ENCODE results near the gene FCGR2B. TPM values are rescaled to one million over a fixed set of nuclear protein-coding genes. Genes with fewer than 3 reads are reported as not detected.
A peak's percentile ranks its signal among the peaks of the same experiment; 100 is the strongest.
"Not testable (repeated sequence)": the region's sequence is repeated elsewhere in the genome, so short reads cannot be mapped to it uniquely, and the experiment has no call there.

Gene FCGR2B
- total and polyA plus RNA-seq, 5 donors, result 3.3 to 21.7 (median 9.1) TPM

DNA sequence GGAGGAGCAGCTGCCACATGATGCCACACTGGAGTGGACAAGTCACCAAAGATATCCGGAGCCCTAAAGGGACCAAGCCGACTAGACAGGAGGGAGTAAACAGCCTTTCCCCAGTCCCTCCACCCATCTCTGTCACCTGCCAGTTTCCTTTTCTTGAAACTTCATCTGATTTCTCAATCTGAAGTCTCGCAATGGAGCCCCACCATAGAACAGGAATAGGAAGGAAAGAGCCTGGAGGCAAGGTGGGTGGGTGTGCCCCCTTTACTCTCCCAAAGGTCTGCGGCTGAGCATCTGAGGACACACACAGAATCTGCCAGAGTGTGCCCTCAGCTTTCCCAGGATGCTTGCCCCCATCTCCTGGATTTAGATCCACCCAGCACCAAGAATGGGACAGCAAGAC lies 31.9 kb upstream of the FCGR2B start, which contains the start of gene FCGR3B:
FCGR3B (minus strand) TSS at position 101 of the 400 bp plus-strand sequence; CDS start at position 19, 82 bp downstream.
- H3K9me3 ChIP-seq (ENCODE audit: control insufficient read depth, low read length), result no peaks in the 10 kb centered on the region
- intact Hi-C loops (cut with DNase I), result no loop called here
- WGBS, result 82% methylated on average over 4 of the region's 4 CpGs
- H3K27me3 ChIP-seq (ENCODE audit: control insufficient read depth, insufficient read depth), result no peaks in the 10 kb centered on the region
- H3K4me1 ChIP-seq (ENCODE audit: control insufficient read depth, insufficient read depth, low read length), result no peaks in the 10 kb centered on the region
- no peak within 1 kb of the TSS for H3K4me3 ChIP-seq (ENCODE audit: low read length)
- ATAC-seq (no peak), DNase-seq (no peak)
- no peak within 1 kb of the TSS for H3K27ac ChIP-seq (ENCODE audit: low read length)

- ATAC-seq, result peak in 1 of 2 donors; percentile 31
- intact Hi-C loops (cut with DNase I), result not testable (repeated sequence)
Measured at GRCh38 chr1:161634993-161635392, 27.9 kb upstream of the FCGR2B start.

DNA sequence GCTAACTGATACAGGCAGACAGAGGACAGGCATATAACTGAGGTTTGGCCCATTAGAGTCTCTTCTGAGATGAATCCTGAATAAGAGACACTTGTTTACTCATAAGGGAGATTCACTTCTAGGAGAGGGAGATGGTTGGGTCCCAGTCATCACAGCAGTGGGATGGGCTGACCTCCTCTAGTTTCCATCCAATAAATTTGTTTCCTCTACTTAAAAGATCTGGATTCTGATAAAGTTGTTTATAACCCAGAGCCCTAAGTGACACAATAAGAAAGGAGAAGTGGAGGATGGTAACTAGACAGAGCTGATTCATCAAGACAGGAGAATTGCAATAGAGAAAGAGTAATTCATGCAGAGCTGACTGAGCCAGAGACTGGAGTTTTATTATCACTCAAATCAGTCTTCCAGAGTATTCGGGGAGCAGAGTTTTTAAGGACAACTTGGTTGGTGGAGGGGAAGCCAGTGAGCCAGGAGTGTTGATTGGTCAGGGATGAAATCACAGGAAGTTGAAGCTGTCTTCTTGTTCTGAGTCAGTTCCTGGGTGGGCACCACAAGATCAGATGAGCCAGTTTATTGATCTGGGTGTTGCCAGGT lies 26.7 kb upstream of the FCGR2B start:
- H3K27ac ChIP-seq (ENCODE audit: low read length); H3K4me3 ChIP-seq (ENCODE audit: low read length); intact Hi-C loops (cut with DNase I); DNase-seq; ATAC-seq; H3K4me1 ChIP-seq (ENCODE audit: control insufficient read depth, insufficient read depth, low read length); H3K27me3 ChIP-seq (ENCODE audit: control insufficient read depth, insufficient read depth); H3K9me3 ChIP-seq (ENCODE audit: control insufficient read depth, low read length): not testable (repeated sequence)
- no CpG with 5 or more reads among the region's 1 CpG for WGBS

More at GRCh38 chr1:161634993-161635392, 27.9 kb upstream of the FCGR2B start:
- not testable (repeated sequence) for H3K4me3 ChIP-seq (ENCODE audit: low read length); H3K9me3 ChIP-seq (ENCODE audit: control insufficient read depth, low read length); H3K27ac ChIP-seq (ENCODE audit: low read length); H3K4me1 ChIP-seq (ENCODE audit: control insufficient read depth, insufficient read depth, low read length); DNase-seq; H3K27me3 ChIP-seq (ENCODE audit: control insufficient read depth, insufficient read depth)
- WGBS, result 100% methylated on average over 1 of the region's 2 CpGs

- intact Hi-C loops (cut with DNase I); H3K4me1 ChIP-seq (ENCODE audit: control insufficient read depth, insufficient read depth, low read length); H3K27me3 ChIP-seq (ENCODE audit: control insufficient read depth, insufficient read depth); DNase-seq; H3K9me3 ChIP-seq (ENCODE audit: control insufficient read depth, low read length); ATAC-seq; H3K27ac ChIP-seq (ENCODE audit: low read length); H3K4me3 ChIP-seq (ENCODE audit: low read length): not testable (repeated sequence)
- WGBS, result 82% methylated on average over 3 of the region's 3 CpGs
Measured at GRCh38 chr1:161636976-161637375, 26.0 kb upstream of the FCGR2B start.

GRCh38 chr1:161638251-161638993 lies 24.5 kb upstream of the FCGR2B start:
- H3K4me3 ChIP-seq (ENCODE audit: low read length); H3K9me3 ChIP-seq (ENCODE audit: control insufficient read depth, low read length); H3K27me3 ChIP-seq (ENCODE audit: control insufficient read depth, insufficient read depth); ATAC-seq; H3K27ac ChIP-seq (ENCODE audit: low read length); H3K4me1 ChIP-seq (ENCODE audit: control insufficient read depth, insufficient read depth, low read length); DNase-seq; intact Hi-C loops (cut with DNase I): not testable (repeated sequence)
- WGBS, result 72% methylated on average over 5 of the region's 6 CpGs

- DNase-seq; H3K27me3 ChIP-seq (ENCODE audit: control insufficient read depth, insufficient read depth); ATAC-seq; H3K4me1 ChIP-seq (ENCODE audit: control insufficient read depth, insufficient read depth, low read length); intact Hi-C loops (cut with DNase I); H3K9me3 ChIP-seq (ENCODE audit: control insufficient read depth, low read length); H3K4me3 ChIP-seq (ENCODE audit: low read length); H3K27ac ChIP-seq (ENCODE audit: low read length): not testable (repeated sequence)
- WGBS, result 50% methylated on average over 2 of the region's 2 CpGs
Measured at GRCh38 chr1:161639203-161639602, 23.7 kb upstream of the FCGR2B start.

GRCh38 chr1:161642697-161643096 lies 20.2 kb upstream of the FCGR2B start:
- ATAC-seq, result peak in 1 of 2 donors; percentile 69
- DNase-seq; H3K4me1 ChIP-seq (ENCODE audit: control insufficient read depth, insufficient read depth, low read length); H3K4me3 ChIP-seq (ENCODE audit: low read length); H3K27me3 ChIP-seq (ENCODE audit: control insufficient read depth, insufficient read depth); H3K27ac ChIP-seq (ENCODE audit: low read length); H3K9me3 ChIP-seq (ENCODE audit: control insufficient read depth, low read length): not testable (repeated sequence)
- no CpG with 5 or more reads among the region's 1 CpG for WGBS
- intact Hi-C loops (cut with DNase I), result loop anchor here in 2 of 4 donors (10.0 kb wide), 1 partner anchor 102 kb away; the partner anchor contains the start of gene DUSP12 (in 2 of the 2)

DNA sequence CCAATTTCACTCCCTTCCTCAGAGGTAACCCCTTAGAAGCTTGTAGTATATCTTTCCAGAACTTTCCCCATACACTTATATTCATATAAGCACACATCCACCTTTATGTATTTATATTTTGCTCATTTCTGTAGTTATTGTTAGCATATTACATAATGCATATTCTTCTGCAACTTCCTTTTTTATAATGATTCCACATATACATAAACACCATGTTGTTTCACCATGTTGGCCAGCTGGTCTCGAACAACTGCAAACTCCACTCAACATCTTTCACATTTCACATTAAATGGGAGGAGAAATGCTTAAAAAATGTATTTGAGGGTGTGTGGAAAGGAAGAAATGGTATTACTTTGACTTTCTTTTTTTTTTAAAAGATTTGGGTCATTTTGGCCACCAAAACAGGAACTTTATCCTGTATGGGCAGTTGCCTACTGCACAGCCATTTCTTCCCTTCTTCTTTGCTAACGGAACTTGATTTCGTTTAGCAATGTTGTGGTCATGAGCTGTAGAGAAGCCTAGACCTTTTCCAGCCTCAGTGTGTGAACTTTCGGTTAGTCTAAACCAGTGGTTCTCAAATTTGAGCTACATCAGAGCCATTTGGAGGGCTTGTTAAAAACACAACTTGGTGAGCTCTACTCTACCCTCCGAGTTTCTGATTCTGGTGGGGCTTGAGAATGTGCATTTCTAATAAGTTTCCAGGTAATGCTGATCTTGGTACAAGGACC lies 19.3 kb upstream of the FCGR2B start:
- WGBS, result 82% methylated on average over 4 of the region's 5 CpGs
- H3K4me1 ChIP-seq (ENCODE audit: control insufficient read depth, insufficient read depth, low read length); H3K27me3 ChIP-seq (ENCODE audit: control insufficient read depth, insufficient read depth); H3K9me3 ChIP-seq (ENCODE audit: control insufficient read depth, low read length); DNase-seq; H3K4me3 ChIP-seq (ENCODE audit: low read length); H3K27ac ChIP-seq (ENCODE audit: low read length): not testable (repeated sequence)
- peak; percentile 61 for ATAC-seq
- intact Hi-C loops (cut with DNase I), result loop anchor here in 2 of 4 donors (10.0 kb wide), 1 partner anchor 101 kb away; the partner anchor contains the start of gene DUSP12 (in 2 of the 2)

- not testable (repeated sequence) for H3K4me3 ChIP-seq (ENCODE audit: low read length); H3K27me3 ChIP-seq (ENCODE audit: control insufficient read depth, insufficient read depth); H3K4me1 ChIP-seq (ENCODE audit: control insufficient read depth, insufficient read depth, low read length); H3K9me3 ChIP-seq (ENCODE audit: control insufficient read depth, low read length); DNase-seq; H3K27ac ChIP-seq (ENCODE audit: low read length); ATAC-seq
- WGBS, result 55% methylated on average over 1 of the region's 1 CpG
- intact Hi-C loops (cut with DNase I), result loop anchor here in 3 of 4 donors (5.0 to 10.0 kb wide), 2 partner anchors 97 to 100 kb away; partner anchors contain the start of gene DUSP12 (in 2 of the 3)
Measured at GRCh38 chr1:161644855-161645254, 18.1 kb upstream of the FCGR2B start.

- WGBS, result 59% methylated on average over 12 of the region's 13 CpGs
- H3K27ac ChIP-seq (ENCODE audit: low read length); H3K9me3 ChIP-seq (ENCODE audit: control insufficient read depth, low read length); H3K4me3 ChIP-seq (ENCODE audit: low read length); H3K4me1 ChIP-seq (ENCODE audit: control insufficient read depth, insufficient read depth, low read length); H3K27me3 ChIP-seq (ENCODE audit: control insufficient read depth, insufficient read depth): not testable (repeated sequence)
- DNase-seq, result peak in 1 of 3 donors; percentile 29
- intact Hi-C loops (cut with DNase I), result loop anchor here in 3 of 4 donors (5.0 to 10.0 kb wide), 2 partner anchors 95 to 97 kb away; partner anchors contain the start of gene DUSP12 (in 2 of the 3)
- peak; percentile 31 to 45 for ATAC-seq
Measured at GRCh38 chr1:161647507-161648360, 15.2 kb upstream of the FCGR2B start.
